Left cardiac atrium (tissue), 4 donors: ENCODE measurements around the gene CBLB. TPM values are rescaled to one million over a fixed set of nuclear protein-coding genes. Genes with fewer than 3 reads are reported as not detected.

Experiments
- ATAC-seq, 2 donors: fragments of 200-7000 bp; cut with Tn5 transposase; one replicate each; pipeline ENCODE4 v1.9.1; 2020; ENCODE audit warnings: mild to moderate bottlenecking in 2 of 2, moderate library complexity in 2 of 2
- DNase-seq: peaks from one replicate; pipeline ENCODE4 v3.0.0-alpha.2; 2020
- intact Hi-C, 2 donors: fragments of 100-400 bp; cut with DNase I; formaldehyde crosslinking; loops; one replicate each; pipeline versions ENCODE4 v1.14.1 to v1.15.1; 2022 to 2023
- total RNA-seq, 2 donors: library from RNA; stranded (reverse); fragmentation: NEBNext Ultra II Directional; extraction: Animal tissue kit (Norgen Biotek cat#: 25700); gene quantifications; one replicate each; pipeline ENCODE4 v1.2.1, GENCODE V29; 2021
- donor health status: DM: no; HTN: yes; CAD: no.
- donor health status: DM: no; HTN: yes; CAD: no; lungs with severe emphysema.
- donor health status: DM: yes; HTN: yes; CAD: no.
- donor health status: Dilated cardiomyopathy.

Gene CBLB
- total RNA-seq, 2 donors from 2014 or later = 35.7 to 41.1 TPM

- no peak for ATAC-seq
- intact Hi-C loops = no loop called here
These were observed 8.6 kb upstream of the CBLB start for GRCh38 chr3:105877336-105877910.

GRCh38 chr3:105876780-105877327, 8.0 kb upstream of the CBLB start:
- DNase-seq (no peak), ATAC-seq (peak in 1 of 2 donors; percentile 31)
- intact Hi-C loops = no loop called here

More at GRCh38 chr3:105877336-105877910, 8.6 kb upstream of the CBLB start:
- DNase-seq = no peak

GRCh38 chr3:105869861-105870755, 1.3 kb upstream of the CBLB start:
- DNase-seq = no peak
- intact Hi-C loops = loop anchor here in 1 of 2 donors (5.0 kb wide), 1 partner anchor 78 kb away; no protein-coding TSS in a partner anchor
- no peak for ATAC-seq

- DNase-seq (no peak), ATAC-seq (no peak)
- intact Hi-C loops = loop anchor here in 1 of 2 donors (5.0 kb wide), 1 partner anchor 77 kb away; no protein-coding TSS in a partner anchor
These were observed 670 bp upstream of the CBLB start for GRCh38 chr3:105869531-105869833.

GRCh38 chr3:105868431-105868741, 426 bp downstream of the CBLB start:
- intact Hi-C loops = loop anchor here in 1 of 2 donors (5.0 kb wide), 1 partner anchor 76 kb away; no protein-coding TSS in a partner anchor
- ATAC-seq (peak; percentile 58 to 71), DNase-seq (peak; percentile 73)

GRCh38 chr3:105867712-105868430, 941 bp downstream of the CBLB start:
- intact Hi-C loops = loop anchor here in 1 of 2 donors (5.0 kb wide), 1 partner anchor 76 kb away; no protein-coding TSS in a partner anchor
- ATAC-seq = no peak
- no peak for DNase-seq

- ATAC-seq = no peak
- no peak for DNase-seq
- intact Hi-C loops = loop anchor here in 1 of 2 donors (5.0 kb wide), 1 partner anchor 75 kb away; no protein-coding TSS in a partner anchor
These were observed 1.9 kb downstream of the CBLB start for GRCh38 chr3:105866656-105867653.

GRCh38 chr3:105865867-105866350, 2.9 kb downstream of the CBLB start:
- ATAC-seq = no peak
- no peak for DNase-seq
- intact Hi-C loops = loop anchor here in 1 of 2 donors (5.0 kb wide), 1 partner anchor 74 kb away; no protein-coding TSS in a partner anchor

GRCh38 chr3:105865016-105865623, 3.7 kb downstream of the CBLB start:
- no peak for DNase-seq
- intact Hi-C loops = loop anchor here in 1 of 2 donors (5.0 kb wide), 1 partner anchor 73 kb away; no protein-coding TSS in a partner anchor
- no peak for ATAC-seq

- ATAC-seq (no peak), DNase-seq (no peak)
- intact Hi-C loops = no loop called here
These were observed 4.6 kb downstream of the CBLB start for GRCh38 chr3:105864212-105864611.

- ATAC-seq = no peak
- intact Hi-C loops = no loop called here
- no peak for DNase-seq
These were observed 5.2 kb downstream of the CBLB start for GRCh38 chr3:105863608-105864007.

GRCh38 chr3:105862217-105862616, 6.6 kb downstream of the CBLB start:
- DNase-seq (no peak), ATAC-seq (no peak)
- intact Hi-C loops = no loop called here

- intact Hi-C loops = no loop called here
These were observed 8.2 kb downstream of the CBLB start for GRCh38 chr3:105860641-105861040.

GRCh38 chr3:105858017-105858416, 10.8 kb downstream of the CBLB start:
- no peak for DNase-seq
- no peak for ATAC-seq
- intact Hi-C loops = loop anchor here in 1 of 2 donors (10.0 kb wide), 1 partner anchor 173 kb away; no protein-coding TSS in a partner anchor

More at GRCh38 chr3:105860641-105861040, 8.2 kb downstream of the CBLB start:
- ATAC-seq (no peak), DNase-seq (no peak)

GRCh38 chr3:105857601-105858000, 11.2 kb downstream of the CBLB start:
- DNase-seq (no peak), ATAC-seq (no peak)
- intact Hi-C loops = loop anchor here in 1 of 2 donors (10.0 kb wide), 1 partner anchor 173 kb away; no protein-coding TSS in a partner anchor

- intact Hi-C loops = loop anchor here in 1 of 2 donors (10.0 kb wide), 1 partner anchor 172 kb away; no protein-coding TSS in a partner anchor
These were observed 12.2 kb downstream of the CBLB start for GRCh38 chr3:105856605-105857004.

GRCh38 chr3:105853801-105854432, 14.9 kb downstream of the CBLB start:
- intact Hi-C loops = loop anchor here in 1 of 2 donors (10.0 kb wide), 1 partner anchor 169 kb away; no protein-coding TSS in a partner anchor
- ATAC-seq (no peak), DNase-seq (no peak)

More at GRCh38 chr3:105856605-105857004, 12.2 kb downstream of the CBLB start:
- DNase-seq = no peak
- no peak for ATAC-seq
